ENCODE measurements around the gene THSD7A.

DNA sequence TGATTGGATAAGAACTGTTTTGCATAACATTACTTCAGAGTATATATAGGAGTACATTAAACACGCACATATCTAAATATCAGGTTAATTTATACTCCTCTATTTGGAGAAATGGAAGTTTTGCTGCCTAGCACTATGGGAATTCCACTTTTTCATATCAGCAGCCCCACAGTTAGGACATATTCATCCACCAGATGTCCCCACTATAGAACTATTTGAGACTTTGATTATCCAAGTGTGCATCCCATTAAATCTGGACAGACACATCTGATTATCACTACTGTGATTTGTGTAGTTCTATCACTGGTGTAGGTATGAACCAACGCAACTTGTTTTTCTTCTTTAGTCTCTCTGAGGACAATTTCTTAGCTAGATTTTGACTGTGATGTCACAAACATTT, 345.7 kb downstream of the THSD7A start:
- TF ChIP-seq, protein P1, sequence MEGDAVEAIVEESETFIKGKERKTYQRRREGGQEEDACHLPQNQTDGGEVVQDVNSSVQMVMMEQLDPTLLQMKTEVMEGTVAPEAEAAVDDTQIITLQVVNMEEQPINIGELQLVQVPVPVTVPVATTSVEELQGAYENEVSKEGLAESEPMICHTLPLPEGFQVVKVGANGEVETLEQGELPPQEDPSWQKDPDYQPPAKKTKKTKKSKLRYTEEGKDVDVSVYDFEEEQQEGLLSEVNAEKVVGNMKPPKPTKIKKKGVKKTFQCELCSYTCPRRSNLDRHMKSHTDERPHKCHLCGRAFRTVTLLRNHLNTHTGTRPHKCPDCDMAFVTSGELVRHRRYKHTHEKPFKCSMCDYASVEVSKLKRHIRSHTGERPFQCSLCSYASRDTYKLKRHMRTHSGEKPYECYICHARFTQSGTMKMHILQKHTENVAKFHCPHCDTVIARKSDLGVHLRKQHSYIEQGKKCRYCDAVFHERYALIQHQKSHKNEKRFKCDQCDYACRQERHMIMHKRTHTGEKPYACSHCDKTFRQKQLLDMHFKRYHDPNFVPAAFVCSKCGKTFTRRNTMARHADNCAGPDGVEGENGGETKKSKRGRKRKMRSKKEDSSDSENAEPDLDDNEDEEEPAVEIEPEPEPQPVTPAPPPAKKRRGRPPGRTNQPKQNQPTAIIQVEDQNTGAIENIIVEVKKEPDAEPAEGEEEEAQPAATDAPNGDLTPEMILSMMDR (IDR thresholded peaks at IDR 0.05; ENCODE audit: poor library complexity, severe bottlenecking): no peak
- TF ChIP-seq, protein P2, sequence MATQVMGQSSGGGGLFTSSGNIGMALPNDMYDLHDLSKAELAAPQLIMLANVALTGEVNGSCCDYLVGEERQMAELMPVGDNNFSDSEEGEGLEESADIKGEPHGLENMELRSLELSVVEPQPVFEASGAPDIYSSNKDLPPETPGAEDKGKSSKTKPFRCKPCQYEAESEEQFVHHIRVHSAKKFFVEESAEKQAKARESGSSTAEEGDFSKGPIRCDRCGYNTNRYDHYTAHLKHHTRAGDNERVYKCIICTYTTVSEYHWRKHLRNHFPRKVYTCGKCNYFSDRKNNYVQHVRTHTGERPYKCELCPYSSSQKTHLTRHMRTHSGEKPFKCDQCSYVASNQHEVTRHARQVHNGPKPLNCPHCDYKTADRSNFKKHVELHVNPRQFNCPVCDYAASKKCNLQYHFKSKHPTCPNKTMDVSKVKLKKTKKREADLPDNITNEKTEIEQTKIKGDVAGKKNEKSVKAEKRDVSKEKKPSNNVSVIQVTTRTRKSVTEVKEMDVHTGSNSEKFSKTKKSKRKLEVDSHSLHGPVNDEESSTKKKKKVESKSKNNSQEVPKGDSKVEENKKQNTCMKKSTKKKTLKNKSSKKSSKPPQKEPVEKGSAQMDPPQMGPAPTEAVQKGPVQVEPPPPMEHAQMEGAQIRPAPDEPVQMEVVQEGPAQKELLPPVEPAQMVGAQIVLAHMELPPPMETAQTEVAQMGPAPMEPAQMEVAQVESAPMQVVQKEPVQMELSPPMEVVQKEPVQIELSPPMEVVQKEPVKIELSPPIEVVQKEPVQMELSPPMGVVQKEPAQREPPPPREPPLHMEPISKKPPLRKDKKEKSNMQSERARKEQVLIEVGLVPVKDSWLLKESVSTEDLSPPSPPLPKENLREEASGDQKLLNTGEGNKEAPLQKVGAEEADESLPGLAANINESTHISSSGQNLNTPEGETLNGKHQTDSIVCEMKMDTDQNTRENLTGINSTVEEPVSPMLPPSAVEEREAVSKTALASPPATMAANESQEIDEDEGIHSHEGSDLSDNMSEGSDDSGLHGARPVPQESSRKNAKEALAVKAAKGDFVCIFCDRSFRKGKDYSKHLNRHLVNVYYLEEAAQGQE (IDR thresholded peaks at IDR 0.05; ENCODE audit: borderline replicate concordance): no peak
- TF ChIP-seq EP300 (conservative IDR thresholded peaks at IDR 0.05; ENCODE audit: poor library complexity, severe bottlenecking): no peak
- no peak for TF ChIP-seq EZH2 (IDR thresholded peaks at IDR 0.05; ENCODE audit: borderline replicate concordance, insufficient read depth, low read length, poor library complexity, severe bottlenecking)
- TF ChIP-seq RAD21 (conservative IDR thresholded peaks at IDR 0.05): no peak
- TF ChIP-seq POLR2AphosphoS5 (IDR thresholded peaks at IDR 0.05): no peak
- TF ChIP-seq TAF1 (IDR thresholded peaks at IDR 0.05; ENCODE audit: low read depth): no peak
